OCI-LY1 (cell line): ENCODE data around the gene TLK1.

ENCODE experiments used
- CTCF ChIP-seq: fragments of 200-600 bp; sonication (generic), shearing (Covaris generic); IDR thresholded peaks from 2 replicates; pipeline ENCODE4 v1.5.1; 2017; ENCODE audit warnings: mild to moderate bottlenecking, antibody characterized with exemption, low read length, moderate library complexity, mixed read lengths
- EZH2 ChIP-seq: fragments of 200-600 bp; sonication (generic), shearing (Covaris generic); IDR thresholded peaks from 2 replicates; pipeline ENCODE4 v1.8.0; 2017; ENCODE audit warnings: borderline replicate concordance, mixed run types, mild to moderate bottlenecking, antibody characterized with exemption, low read length, moderate library complexity, mixed read lengths

- no peak for TF ChIP-seq CTCF
- no peak for TF ChIP-seq EZH2
Observed at GRCh38 chr2:171139860-171140259, 20.8 kb downstream of the TLK1 start.
